Measurements from ENCODE around the gene BLID. TPM values are rescaled to one million over a fixed set of nuclear protein-coding genes. Genes with fewer than 3 reads are reported as not detected.

The BLID gene
- total RNA-seq, 1 experiment from 2014 or later = not detected

DNA sequence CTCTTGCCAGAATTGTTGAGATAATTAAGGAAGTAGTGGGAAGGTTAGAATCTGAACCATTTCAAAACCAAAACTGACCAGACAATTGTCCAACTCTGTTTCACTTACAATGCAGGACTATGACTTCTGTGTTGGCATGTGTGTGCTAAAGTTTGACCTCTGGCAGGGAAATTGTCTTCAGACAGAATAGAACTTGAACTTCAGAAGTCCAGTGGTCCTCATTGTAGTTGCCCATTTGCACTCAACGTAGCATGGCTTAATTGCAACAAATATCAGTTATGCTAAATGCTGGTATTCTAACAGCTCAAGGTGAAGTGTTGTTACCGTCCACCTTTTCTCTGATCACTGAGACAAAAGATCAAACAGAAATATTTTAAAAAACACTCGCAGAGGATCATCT lies 47.2 kb downstream of the BLID start:
- H3K4me1 Mint-ChIP-seq (ENCODE audit: low read depth, unreplicated experiment) = no peaks in the 10 kb centered on the region
- Histone ChIP-seq H3K9me3 (no peaks in the 10 kb centered on the region), H3K4me1 (no peaks in the 10 kb centered on the region), H3K27me3 (replicated peaks; ENCODE audit: control insufficient read depth, insufficient read depth, low read length) (no peaks in the 10 kb centered on the region), H3K4me3 (ENCODE audit: low read depth, low read length) (no peak overlapping the region), H3K36me3 (ENCODE audit: control insufficient read depth, insufficient read depth, low read length) (no peaks in the 10 kb centered on the region)
- H3K27ac Mint-ChIP-seq (ENCODE audit: unreplicated experiment) = no peak overlapping the region
- H3K9me3 Mint-ChIP-seq (ENCODE audit: unreplicated experiment) = peaks cover 9% of the 10 kb centered on the region
- no peak for DNase-seq
- no peak overlapping the region for H3K4me3 Mint-ChIP-seq (ENCODE audit: unreplicated experiment)
- CTCF ChIA-PET = no interaction called here
- H3K27me3 Mint-ChIP-seq (ENCODE audit: insufficient read depth, unreplicated experiment) = peaks cover 18% of the 10 kb centered on the region
- intact Hi-C loops (cut with micrococcal nuclease; ENCODE audit: unreplicated experiment) = no loop called here
- no TSS peak for BruUV-seq (replicated peaks)
- no peaks in the 10 kb centered on the region for H3K36me3 Mint-ChIP-seq (ENCODE audit: insufficient read depth, unreplicated experiment)
- no peak for TF ChIP-seq CTCF (IDR thresholded peaks at IDR 0.05; ENCODE audit: insufficient read depth in 1 of 2, low read depth in 1 of 2, low read length in 1 of 2, severe bottlenecking in 1 of 2, unreplicated experiment in 1 of 2)
- POLR2A ChIA-PET = no interaction called here

DNA sequence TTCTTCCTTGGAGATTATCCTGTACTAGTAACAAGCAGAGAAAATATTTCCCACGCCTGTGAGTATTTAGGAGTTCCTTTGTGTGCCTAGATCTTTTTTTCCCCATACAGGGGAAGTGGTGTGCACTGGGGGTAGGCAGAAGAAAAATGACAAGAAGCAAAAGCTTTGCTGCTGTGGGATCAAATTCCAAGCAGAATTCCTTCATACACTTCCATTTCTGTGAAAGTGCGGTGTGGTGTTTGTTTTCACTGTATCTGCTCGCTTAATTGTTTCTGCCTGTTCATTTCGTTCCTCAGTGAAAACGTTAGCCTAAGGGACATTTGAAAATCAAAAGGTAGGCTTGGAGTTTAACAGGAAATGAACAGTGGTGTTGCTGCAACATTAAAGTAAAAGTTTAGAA lies 47.9 kb downstream of the BLID start:
- H3K36me3 Mint-ChIP-seq (ENCODE audit: insufficient read depth, unreplicated experiment) = no peaks in the 10 kb centered on the region
- H3K4me1 ChIP-seq = no peaks in the 10 kb centered on the region
- intact Hi-C loops (cut with micrococcal nuclease; ENCODE audit: unreplicated experiment) = no loop called here
- H3K4me3 Mint-ChIP-seq (ENCODE audit: unreplicated experiment) = no peak overlapping the region
- ChIA-PET CTCF (no interaction called here), POLR2A (no interaction called here)
- no peak overlapping the region for H3K27ac Mint-ChIP-seq (ENCODE audit: unreplicated experiment)
- no peaks in the 10 kb centered on the region for H3K4me1 Mint-ChIP-seq (ENCODE audit: low read depth, unreplicated experiment)
- no peak overlapping the region for H3K4me3 ChIP-seq (ENCODE audit: low read depth, low read length)
- peaks cover 9% of the 10 kb centered on the region for H3K9me3 Mint-ChIP-seq (ENCODE audit: unreplicated experiment)
- H3K9me3 ChIP-seq = no peaks in the 10 kb centered on the region
- DNase-seq = no peak
- no peak for TF ChIP-seq CTCF (IDR thresholded peaks at IDR 0.05; ENCODE audit: insufficient read depth in 1 of 2, low read depth in 1 of 2, low read length in 1 of 2, severe bottlenecking in 1 of 2, unreplicated experiment in 1 of 2)
- H3K27me3 Mint-ChIP-seq (ENCODE audit: insufficient read depth, unreplicated experiment) = peaks cover 18% of the 10 kb centered on the region
- no peaks in the 10 kb centered on the region for H3K36me3 ChIP-seq (ENCODE audit: control insufficient read depth, insufficient read depth, low read length)
- H3K27me3 ChIP-seq (replicated peaks; ENCODE audit: control insufficient read depth, insufficient read depth, low read length) = no peaks in the 10 kb centered on the region
- BruUV-seq (replicated peaks) = no TSS peak

Small RNA genes within 50 kb of the gene (microRNA-seq; reads per million reads assigned to microRNA genes)
- gene MIR100 (167 reads per million, percentile 74 among the genes with 10 or more reads in this experiment), gene MIR125B1 (3.0 reads per million, percentile 19 among the genes with 10 or more reads in this experiment), gene MIRLET7A2 (27.3 reads per million, percentile 60 among the genes with 10 or more reads in this experiment)
